ENCODE data around the gene TCAP.

- TF ChIP-seq EZH2 (IDR thresholded peaks at IDR 0.05; ENCODE audit: insufficient read depth, low read length) (no peak), CTCF (IDR thresholded peaks at IDR 0.05; ENCODE audit: insufficient read depth, low read depth, low read length) (no peak)
These were observed 26.1 kb upstream of the TCAP start for GRCh38 chr17:39639043-39639442.

Data from astrocyte (in vitro differentiated cells and primary cell).